Measurements from ENCODE around the gene NFASC.

GRCh38 chr1:204867203-204867602 is 3.5 kb upstream of the NFASC start:
- TF ChIP-seq, protein P1, sequence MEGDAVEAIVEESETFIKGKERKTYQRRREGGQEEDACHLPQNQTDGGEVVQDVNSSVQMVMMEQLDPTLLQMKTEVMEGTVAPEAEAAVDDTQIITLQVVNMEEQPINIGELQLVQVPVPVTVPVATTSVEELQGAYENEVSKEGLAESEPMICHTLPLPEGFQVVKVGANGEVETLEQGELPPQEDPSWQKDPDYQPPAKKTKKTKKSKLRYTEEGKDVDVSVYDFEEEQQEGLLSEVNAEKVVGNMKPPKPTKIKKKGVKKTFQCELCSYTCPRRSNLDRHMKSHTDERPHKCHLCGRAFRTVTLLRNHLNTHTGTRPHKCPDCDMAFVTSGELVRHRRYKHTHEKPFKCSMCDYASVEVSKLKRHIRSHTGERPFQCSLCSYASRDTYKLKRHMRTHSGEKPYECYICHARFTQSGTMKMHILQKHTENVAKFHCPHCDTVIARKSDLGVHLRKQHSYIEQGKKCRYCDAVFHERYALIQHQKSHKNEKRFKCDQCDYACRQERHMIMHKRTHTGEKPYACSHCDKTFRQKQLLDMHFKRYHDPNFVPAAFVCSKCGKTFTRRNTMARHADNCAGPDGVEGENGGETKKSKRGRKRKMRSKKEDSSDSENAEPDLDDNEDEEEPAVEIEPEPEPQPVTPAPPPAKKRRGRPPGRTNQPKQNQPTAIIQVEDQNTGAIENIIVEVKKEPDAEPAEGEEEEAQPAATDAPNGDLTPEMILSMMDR (IDR thresholded peaks at IDR 0.05; ENCODE audit: insufficient read depth, low read depth, low read length): no peak
- TF ChIP-seq EZH2 (IDR thresholded peaks at IDR 0.05; ENCODE audit: insufficient read depth, low read length): no peak

Data from astrocyte (in vitro differentiated cells and primary cell).